ENCODE results near the gene DLX1.

DLX1 gene

DNA sequence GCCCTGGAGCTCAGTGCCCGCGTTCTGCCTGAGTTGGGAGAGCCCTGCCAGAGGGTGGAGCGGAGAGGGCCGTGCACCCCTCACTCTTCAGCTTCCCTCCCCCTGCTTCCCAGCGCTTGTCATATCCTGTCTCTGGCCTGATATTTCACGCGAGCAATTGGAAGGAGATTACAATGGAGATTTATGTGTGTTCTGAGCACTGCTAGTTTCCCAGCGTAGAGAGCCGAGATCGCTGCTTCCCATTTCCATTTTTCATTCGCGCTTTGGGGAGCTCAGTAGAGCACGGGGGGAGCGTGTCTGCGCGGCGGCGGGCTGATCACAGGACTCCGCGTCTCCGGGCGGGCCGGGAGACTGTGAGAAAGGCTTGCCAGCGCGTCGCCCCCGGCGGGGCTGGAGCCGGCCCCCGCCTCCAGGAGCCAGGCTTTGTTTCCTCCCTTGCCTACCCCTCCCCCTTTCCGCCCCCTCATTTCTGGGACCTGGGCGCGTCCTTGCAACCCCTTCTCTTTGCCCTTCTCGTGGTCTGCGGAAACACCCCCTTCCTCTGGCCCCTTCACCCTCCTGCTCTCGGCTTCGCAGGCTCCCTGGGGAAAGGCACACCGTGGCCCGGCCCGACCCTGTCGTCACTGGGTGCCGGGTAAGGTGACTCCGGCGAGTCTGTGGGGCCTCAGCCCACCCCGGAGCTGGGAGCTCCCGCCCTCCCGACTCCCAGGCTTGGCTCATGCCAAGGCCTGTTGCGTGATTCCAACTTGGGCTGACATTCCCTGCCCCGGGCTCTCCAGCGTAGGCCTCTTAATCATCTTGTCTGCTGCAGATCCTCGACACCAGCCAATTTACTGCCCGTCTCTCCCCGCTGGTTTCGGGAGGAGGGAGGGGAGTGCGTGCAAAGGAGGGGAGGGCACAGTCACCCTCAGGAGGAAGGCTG is 11.6 kb downstream of the DLX1 start:
- DNase-seq (ENCODE audit: extremely low read depth, low read depth), result peak; percentile 91
- TF ChIP-seq, protein P1, sequence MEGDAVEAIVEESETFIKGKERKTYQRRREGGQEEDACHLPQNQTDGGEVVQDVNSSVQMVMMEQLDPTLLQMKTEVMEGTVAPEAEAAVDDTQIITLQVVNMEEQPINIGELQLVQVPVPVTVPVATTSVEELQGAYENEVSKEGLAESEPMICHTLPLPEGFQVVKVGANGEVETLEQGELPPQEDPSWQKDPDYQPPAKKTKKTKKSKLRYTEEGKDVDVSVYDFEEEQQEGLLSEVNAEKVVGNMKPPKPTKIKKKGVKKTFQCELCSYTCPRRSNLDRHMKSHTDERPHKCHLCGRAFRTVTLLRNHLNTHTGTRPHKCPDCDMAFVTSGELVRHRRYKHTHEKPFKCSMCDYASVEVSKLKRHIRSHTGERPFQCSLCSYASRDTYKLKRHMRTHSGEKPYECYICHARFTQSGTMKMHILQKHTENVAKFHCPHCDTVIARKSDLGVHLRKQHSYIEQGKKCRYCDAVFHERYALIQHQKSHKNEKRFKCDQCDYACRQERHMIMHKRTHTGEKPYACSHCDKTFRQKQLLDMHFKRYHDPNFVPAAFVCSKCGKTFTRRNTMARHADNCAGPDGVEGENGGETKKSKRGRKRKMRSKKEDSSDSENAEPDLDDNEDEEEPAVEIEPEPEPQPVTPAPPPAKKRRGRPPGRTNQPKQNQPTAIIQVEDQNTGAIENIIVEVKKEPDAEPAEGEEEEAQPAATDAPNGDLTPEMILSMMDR (IDR thresholded peaks at IDR 0.05; ENCODE audit: low read depth, low read length), result no peak

- DNase-seq (ENCODE audit: extremely low read depth, low read depth), result no peak
- TF ChIP-seq, protein P1 (IDR thresholded peaks at IDR 0.05; ENCODE audit: low read depth, low read length), result no peak
These were observed 12.3 kb downstream of the DLX1 start for GRCh38 chr2:172097557-172098131.

DNA sequence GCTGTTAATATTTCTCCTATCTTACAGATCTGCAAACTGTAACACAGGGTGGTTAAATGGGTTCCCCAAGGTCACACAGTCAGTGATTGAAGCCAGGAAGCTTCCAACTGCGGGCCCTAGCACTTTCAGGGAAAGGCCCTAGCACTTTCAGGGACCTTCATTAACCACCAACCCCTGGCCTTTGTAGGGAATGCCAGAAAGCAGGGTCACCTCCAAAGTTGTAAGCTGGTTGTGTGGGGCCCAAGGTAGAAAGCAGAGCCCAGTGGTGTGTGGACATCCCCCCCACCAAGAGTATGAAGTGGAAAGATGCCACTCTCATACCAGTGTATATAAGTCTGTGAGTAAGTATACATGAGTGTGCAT is 13.0 kb downstream of the DLX1 start:
- TF ChIP-seq, protein P1 (IDR thresholded peaks at IDR 0.05; ENCODE audit: low read depth, low read length), result no peak
- DNase-seq (ENCODE audit: extremely low read depth, low read depth), result no peak

GRCh38 chr2:172098650-172099471 is 13.6 kb downstream of the DLX1 start:
- DNase-seq (ENCODE audit: extremely low read depth, low read depth), result no peak
- TF ChIP-seq, protein P1 (IDR thresholded peaks at IDR 0.05; ENCODE audit: low read depth, low read length), result no peak

DNA sequence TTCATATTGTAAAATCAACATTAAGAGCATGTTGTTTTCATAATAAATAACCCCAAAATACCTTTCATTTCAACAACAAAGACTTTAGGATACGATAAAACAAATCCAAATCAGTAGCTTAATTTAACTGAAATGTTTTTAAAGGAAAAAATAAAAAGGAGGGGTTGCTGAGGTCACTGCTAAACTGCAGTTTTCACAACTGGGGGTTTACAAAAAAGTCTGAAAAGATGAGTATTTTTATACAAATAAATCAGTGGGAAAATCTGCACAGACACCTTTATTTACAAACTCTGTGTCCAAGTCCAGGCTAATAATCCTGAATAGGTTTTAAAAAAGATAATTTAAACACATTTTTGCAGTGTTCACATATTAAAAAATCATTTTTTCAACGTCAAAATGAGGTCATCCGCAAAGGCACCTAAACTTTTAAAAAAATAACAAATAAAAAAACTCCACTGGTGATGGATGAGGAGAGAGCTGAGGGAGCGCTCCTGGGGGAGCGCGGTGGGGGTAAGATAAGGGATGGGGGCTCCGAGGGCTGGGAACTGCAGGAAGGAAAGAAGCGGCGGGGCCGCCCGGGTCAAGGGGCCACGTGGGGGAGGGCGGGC is 14.3 kb downstream of the DLX1 start:
- DNase-seq (ENCODE audit: extremely low read depth, low read depth), result no peak
- TF ChIP-seq, protein P1 (IDR thresholded peaks at IDR 0.05; ENCODE audit: low read depth, low read length), result no peak

- no peak for DNase-seq (ENCODE audit: extremely low read depth, low read depth)
- TF ChIP-seq, protein P1 (IDR thresholded peaks at IDR 0.05; ENCODE audit: low read depth, low read length), result no peak
These were observed 15.0 kb downstream of the DLX1 start for GRCh38 chr2:172100080-172100934.

Data from AG09319 (cell line).